Mesenchymal stem cell (in vitro differentiated cells and primary cell): ENCODE results near the gene RCOR3.

Source experiments
- DNase-seq: peaks from one replicate; pipeline ENCODE4 v3.0.0-alpha.2; 2013
- H2AFZ ChIP-seq: one replicate; pipeline ENCODE4 v1.6.1; 2013; ENCODE audit warnings: low read depth, mild to moderate bottlenecking, control low read depth, inconsistent platforms, low read length, moderate library complexity
- H2AK5ac ChIP-seq: 2 replicates; pipeline ENCODE4 v1.6.1; 2013; ENCODE audit warnings: low read length, moderate library complexity, mild to moderate bottlenecking, inconsistent platforms; ENCODE audit not compliant: severe bottlenecking
- H2BK120ac ChIP-seq: one replicate; pipeline ENCODE4 v1.6.1; 2013; ENCODE audit warnings: low read depth, mild to moderate bottlenecking, inconsistent platforms, low read length, moderate library complexity
- H2BK12ac ChIP-seq, 2 experiments: one replicate each; pipeline ENCODE4 v1.6.1; 2013; ENCODE audit warnings: inconsistent platforms in 2 of 2, low read length in 2 of 2, mild to moderate bottlenecking in 2 of 2, moderate library complexity in 2 of 2, control low read depth in 1 of 2
- H2BK15ac ChIP-seq: one replicate; pipeline ENCODE4 v1.6.1; 2013; ENCODE audit warnings: mild to moderate bottlenecking, low read depth, inconsistent platforms; ENCODE audit not compliant: poor library complexity, severe bottlenecking
- H2BK5ac ChIP-seq: 2 replicates; pipeline ENCODE4 v1.6.1; 2013; ENCODE audit warnings: low read depth, mild to moderate bottlenecking, low read length, control low read depth, inconsistent platforms; ENCODE audit not compliant: poor library complexity, severe bottlenecking
- H3K14ac ChIP-seq, 2 experiments: one replicate each; pipeline ENCODE4 v1.6.1; 2013; ENCODE audit warnings: inconsistent platforms in 2 of 2, low read length in 2 of 2, control low read depth in 1 of 2, mild to moderate bottlenecking in 1 of 2, moderate library complexity in 1 of 2
- H3K18ac ChIP-seq, 2 experiments: one replicate each; pipeline ENCODE4 v1.6.1; 2013; ENCODE audit warnings: inconsistent platforms in 2 of 2, low read length in 2 of 2, control low read depth in 1 of 2, low read depth in 1 of 2, mild to moderate bottlenecking in 1 of 2
- H3K23ac ChIP-seq, 2 experiments: one replicate each; pipeline ENCODE4 v1.6.1; 2013; ENCODE audit warnings: inconsistent platforms in 2 of 2, low read length in 2 of 2, mild to moderate bottlenecking in 2 of 2, moderate library complexity in 2 of 2, control low read depth in 1 of 2
- H3K27ac ChIP-seq: 2 replicates; pipeline ENCODE4 v1.5.1; 2013; ENCODE audit warnings: mild to moderate bottlenecking, moderate library complexity, low read length, control low read depth, inconsistent platforms; ENCODE audit not compliant: poor library complexity, severe bottlenecking
- H3K27me3 ChIP-seq, 2 experiments: 2 replicates each; pipeline versions ENCODE4 v1.6.1 to v1.7.0; 2013; ENCODE audit warnings: low read length in 2 of 2, mild to moderate bottlenecking in 2 of 2, moderate library complexity in 2 of 2, control low read depth in 1 of 2, inconsistent platforms in 1 of 2; ENCODE audit not compliant: control insufficient read depth in 1 of 2, insufficient read depth in 1 of 2
- H3K36me3 ChIP-seq, 2 experiments: 2 replicates each; pipeline versions ENCODE4 v1.6.1 to v1.7.0; 2013; ENCODE audit warnings: low read length in 2 of 2, control low read depth in 1 of 2, inconsistent platforms in 1 of 2, low read depth in 1 of 2, mild to moderate bottlenecking in 1 of 2; ENCODE audit not compliant: insufficient read depth in 2 of 2, control insufficient read depth in 1 of 2
- H3K4ac ChIP-seq, 2 experiments: one replicate each; pipeline ENCODE4 v1.6.1; 2013; ENCODE audit warnings: inconsistent platforms in 2 of 2, low read length in 2 of 2, mild to moderate bottlenecking in 2 of 2, moderate library complexity in 2 of 2, control low read depth in 1 of 2, low read depth in 1 of 2
- H3K4me1 ChIP-seq: 2 replicates; pipeline ENCODE4 v1.6.1; 2013; ENCODE audit warnings: low read depth, low read length, control low read depth; ENCODE audit not compliant: control insufficient read depth, insufficient read depth
- H3K4me2 ChIP-seq: 2 replicates; pipeline ENCODE4 v1.6.1; 2013; ENCODE audit warnings: low read length, mild to moderate bottlenecking, inconsistent platforms; ENCODE audit not compliant: poor library complexity, severe bottlenecking
- H3K4me3 ChIP-seq, 2 experiments: 2 replicates each; pipeline versions ENCODE4 v1.5.1 to v1.7.0; 2013; ENCODE audit warnings: low read length in 2 of 2, mild to moderate bottlenecking in 2 of 2, control low read depth in 1 of 2, low read depth in 1 of 2; ENCODE audit not compliant: insufficient read depth in 1 of 2
- H3K79me1 ChIP-seq: replicated peaks from 2 replicates; pipeline ENCODE4 v1.6.1; 2013; ENCODE audit warnings: mild to moderate bottlenecking, control low read depth, low read length, inconsistent platforms; ENCODE audit not compliant: poor library complexity, severe bottlenecking
- H3K9ac ChIP-seq: 2 replicates; pipeline ENCODE4 v1.7.0; 2013; ENCODE audit warnings: mild to moderate bottlenecking, low read length, moderate library complexity
- H3K9me3 ChIP-seq: 2 replicates; pipeline ENCODE4 v1.7.0; 2013; ENCODE audit warnings: mild to moderate bottlenecking, low read length; ENCODE audit not compliant: control insufficient read depth
- H4K8ac ChIP-seq: one replicate; pipeline ENCODE4 v1.6.1; 2013; ENCODE audit warnings: inconsistent platforms, mild to moderate bottlenecking, low read length, moderate library complexity
- H4K91ac ChIP-seq: one replicate; pipeline ENCODE4 v1.6.1; 2013; ENCODE audit warnings: mild to moderate bottlenecking, low read length, inconsistent platforms
- WGBS: methylation state at CpG from one replicate; pipeline ENCODE4 v1.1.7; 2013; ENCODE audit warnings: mixed read lengths; 5-methylcytosine and 5-hydroxymethylcytosine counted together

The RCOR3 gene

DNA sequence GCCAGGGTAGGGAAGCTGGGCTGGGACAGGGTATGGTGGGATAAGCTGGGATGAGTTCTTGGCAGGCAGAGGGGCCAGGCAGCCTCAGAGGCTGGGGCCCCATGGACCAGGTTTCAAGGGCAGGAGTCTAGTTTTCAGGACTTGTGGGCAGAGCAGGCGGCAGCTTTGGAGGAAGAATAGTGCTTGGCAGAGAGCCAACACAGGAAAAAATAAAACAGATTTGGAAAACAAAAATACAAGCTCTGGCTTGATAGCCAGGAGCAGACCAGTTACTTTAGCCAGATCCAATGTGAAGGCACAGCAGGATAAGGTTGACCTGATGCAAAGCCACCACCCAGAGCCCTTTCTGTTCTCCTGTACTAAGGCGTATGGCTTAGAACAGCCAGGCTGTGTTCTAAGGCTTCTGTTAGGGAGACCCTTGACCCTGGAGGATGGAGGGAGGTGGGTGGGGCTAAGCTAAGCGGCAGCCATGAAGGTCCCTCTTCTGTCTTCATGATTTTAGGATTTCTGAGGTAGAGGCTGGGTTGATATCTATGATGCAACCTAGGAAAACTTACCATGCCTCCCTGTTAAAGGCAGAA lies 73.0 kb downstream of the RCOR3 start:
- Histone ChIP-seq H3K4ac (no peak overlapping the region), H2BK12ac (no peak overlapping the region), H3K4me3 (no peak overlapping the region), H3K14ac (no peak overlapping the region), H3K27ac (no peak overlapping the region), H2BK120ac (no peak overlapping the region), H3K4me2 (no peak overlapping the region), H3K9ac (no peak overlapping the region), H2AFZ (no peak overlapping the region), H3K79me1 (peaks cover 33% of the 10 kb centered on the region), H3K36me3 (peaks cover 0 to 3% of the 10 kb centered on the region in 2 experiments), H3K27me3 (peaks cover 0 to 25% of the 10 kb centered on the region in 2 experiments), H2AK5ac (no peak overlapping the region), H3K23ac (no peak overlapping the region), H3K9me3 (no peaks in the 10 kb centered on the region), H4K91ac (no peak overlapping the region), H2BK15ac (no peak overlapping the region), H3K18ac (no peak overlapping the region), H3K4me1 (peaks cover 16% of the 10 kb centered on the region), H2BK5ac (no peak overlapping the region), H4K8ac (no peak overlapping the region)
- WGBS = 97% methylated on average over 3 of the region's 3 CpGs
- DNase-seq = no peak

DNA sequence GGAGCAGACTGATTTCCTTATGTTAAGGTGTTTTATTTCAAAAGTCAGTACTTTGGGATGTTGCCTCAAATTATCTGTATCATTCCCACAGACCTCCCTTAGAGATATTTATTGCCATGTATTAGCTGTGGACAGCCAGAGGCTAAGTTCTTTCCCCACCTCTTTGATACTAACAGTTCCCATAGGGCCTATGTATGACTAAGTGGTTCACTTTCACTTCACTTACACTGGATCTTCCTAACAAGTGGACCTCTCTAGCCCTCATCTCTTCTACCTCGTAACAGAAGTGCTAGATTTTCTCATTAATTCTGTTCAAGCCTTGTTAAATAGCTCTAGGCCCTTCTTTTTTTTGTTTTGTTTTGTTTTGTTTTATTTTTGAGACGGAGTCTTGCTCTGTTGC lies 73.7 kb downstream of the RCOR3 start:
- WGBS = 93% methylated on average over 2 of the region's 2 CpGs
- H2BK120ac ChIP-seq = no peak overlapping the region
- H2AFZ ChIP-seq = no peak overlapping the region
- H4K91ac ChIP-seq = no peak overlapping the region
- H3K9me3 ChIP-seq = no peaks in the 10 kb centered on the region
- H3K23ac ChIP-seq = no peak overlapping the region
- no peak overlapping the region for H3K4ac ChIP-seq
- no peak overlapping the region for H2AK5ac ChIP-seq
- H3K18ac ChIP-seq = no peak overlapping the region
- peaks cover 39% of the 10 kb centered on the region for H3K79me1 ChIP-seq
- H3K4me3 ChIP-seq = no peak overlapping the region
- H3K27me3 ChIP-seq = peaks cover 0 to 25% of the 10 kb centered on the region in 2 experiments
- H3K4me1 ChIP-seq = peaks cover 16% of the 10 kb centered on the region
- H2BK15ac ChIP-seq = no peak overlapping the region
- no peak overlapping the region for H3K9ac ChIP-seq
- H3K27ac ChIP-seq = no peak overlapping the region
- no peak overlapping the region for H3K4me2 ChIP-seq
- H4K8ac ChIP-seq = no peak overlapping the region
- peak; percentile 47 for DNase-seq
- H3K14ac ChIP-seq = no peak overlapping the region
- no peak overlapping the region for H2BK5ac ChIP-seq
- no peak overlapping the region for H2BK12ac ChIP-seq
- peaks cover 0 to 3% of the 10 kb centered on the region in 2 experiments for H3K36me3 ChIP-seq

DNA sequence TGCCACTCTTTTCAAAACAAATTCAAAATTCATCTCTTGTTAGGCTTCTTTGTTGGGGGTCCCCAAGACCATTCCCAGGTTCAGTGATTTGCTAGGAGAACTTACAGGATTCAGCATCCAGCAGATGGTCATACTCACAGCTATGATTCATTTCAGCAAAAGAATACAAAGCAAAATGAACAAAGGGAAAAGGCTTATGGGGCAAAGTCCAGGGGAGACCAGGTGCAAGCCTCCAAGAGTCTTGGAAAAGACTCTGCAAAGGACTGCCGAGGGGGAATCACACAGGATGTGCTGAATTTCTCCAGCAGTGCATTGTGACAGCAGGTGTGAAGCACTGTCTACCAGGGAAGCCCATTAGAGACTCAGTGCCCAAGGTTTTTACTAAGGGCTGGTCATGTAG lies 74.7 kb downstream of the RCOR3 start:
- H2BK120ac ChIP-seq = no peak overlapping the region
- H4K91ac ChIP-seq = no peak overlapping the region
- H2AFZ ChIP-seq = no peak overlapping the region
- peaks cover 0 to 3% of the 10 kb centered on the region in 2 experiments for H3K36me3 ChIP-seq
- H3K4ac ChIP-seq = no peak overlapping the region
- no peak overlapping the region for H3K9ac ChIP-seq
- H2BK12ac ChIP-seq = no peak overlapping the region
- H3K18ac ChIP-seq = no peak overlapping the region
- no peak overlapping the region for H3K14ac ChIP-seq
- no peak overlapping the region for H2BK15ac ChIP-seq
- H3K4me1 ChIP-seq = peaks cover 12% of the 10 kb centered on the region
- H3K4me3 ChIP-seq = no peak overlapping the region
- no peak overlapping the region for H3K27ac ChIP-seq
- H2BK5ac ChIP-seq = no peak overlapping the region
- H3K23ac ChIP-seq = no peak overlapping the region
- H2AK5ac ChIP-seq = no peak overlapping the region
- H3K79me1 ChIP-seq = peaks cover 43% of the 10 kb centered on the region
- no peak overlapping the region for H3K4me2 ChIP-seq
- no peaks in the 10 kb centered on the region for H3K9me3 ChIP-seq
- 93% methylated on average over 1 of the region's 1 CpG for WGBS
- peaks cover 0 to 16% of the 10 kb centered on the region in 2 experiments for H3K27me3 ChIP-seq
- no peak overlapping the region for H4K8ac ChIP-seq
- DNase-seq = no peak

DNA sequence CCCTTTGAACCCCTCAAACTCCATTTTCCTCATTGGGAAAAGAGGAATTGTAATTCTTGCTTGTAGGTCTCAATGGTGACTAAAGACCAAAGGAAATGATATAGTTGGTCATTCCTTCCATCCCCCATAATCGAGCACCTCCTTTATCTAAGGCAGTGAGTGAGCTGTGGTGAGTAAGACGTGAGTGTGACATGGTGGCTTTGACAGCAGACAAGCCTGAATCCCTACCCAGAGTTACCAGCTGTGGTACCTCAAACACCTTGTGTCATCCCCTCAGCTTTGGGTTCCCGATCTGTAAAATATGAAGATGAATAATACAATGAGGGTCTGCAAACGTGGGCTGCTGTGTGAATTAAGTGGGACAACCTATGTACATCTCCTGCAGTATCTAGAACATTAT lies 75.8 kb downstream of the RCOR3 start:
- H3K4me3 ChIP-seq = no peak overlapping the region
- H3K4me2 ChIP-seq = no peak overlapping the region
- H3K9ac ChIP-seq = no peak overlapping the region
- H2AFZ ChIP-seq = no peak overlapping the region
- H3K14ac ChIP-seq = no peak overlapping the region
- H3K23ac ChIP-seq = no peak overlapping the region
- no peak overlapping the region for H3K18ac ChIP-seq
- no peak overlapping the region for H2BK5ac ChIP-seq
- H4K8ac ChIP-seq = no peak overlapping the region
- peaks cover 9% of the 10 kb centered on the region for H3K4me1 ChIP-seq
- no peak overlapping the region for H2BK12ac ChIP-seq
- WGBS = 94% methylated on average over 1 of the region's 4 CpGs
- no peak for DNase-seq
- peaks cover 0 to 5% of the 10 kb centered on the region in 2 experiments for H3K27me3 ChIP-seq
- peaks cover 0 to 10% of the 10 kb centered on the region in 2 experiments for H3K36me3 ChIP-seq
- H3K4ac ChIP-seq = no peak overlapping the region
- no peak overlapping the region for H2BK120ac ChIP-seq
- H3K79me1 ChIP-seq = peaks cover 51% of the 10 kb centered on the region
- H3K9me3 ChIP-seq = no peaks in the 10 kb centered on the region
- no peak overlapping the region for H2BK15ac ChIP-seq
- no peak overlapping the region for H2AK5ac ChIP-seq
- H4K91ac ChIP-seq = no peak overlapping the region
- H3K27ac ChIP-seq = no peak overlapping the region
